Stimulated activated naive CD8-positive, alpha-beta T cell treated with anti-CD3 and anti-CD28 coated beads, Interleukin-15, Interleukin-2, amounts not matched to agents 100 U/mL and 50 U/mL, for 24 hours (primary cell): Measurements from ENCODE around the gene BSG.

Source experiments
- ATAC-seq: fragments of 150-1000 bp; cut with Tn5 transposase; one replicate; pipeline ENCODE4 v1.10.0; 2021
- DNase-seq: peaks from one replicate; pipeline ENCODE4 v3.0.0; 2021

Gene BSG

DNA sequence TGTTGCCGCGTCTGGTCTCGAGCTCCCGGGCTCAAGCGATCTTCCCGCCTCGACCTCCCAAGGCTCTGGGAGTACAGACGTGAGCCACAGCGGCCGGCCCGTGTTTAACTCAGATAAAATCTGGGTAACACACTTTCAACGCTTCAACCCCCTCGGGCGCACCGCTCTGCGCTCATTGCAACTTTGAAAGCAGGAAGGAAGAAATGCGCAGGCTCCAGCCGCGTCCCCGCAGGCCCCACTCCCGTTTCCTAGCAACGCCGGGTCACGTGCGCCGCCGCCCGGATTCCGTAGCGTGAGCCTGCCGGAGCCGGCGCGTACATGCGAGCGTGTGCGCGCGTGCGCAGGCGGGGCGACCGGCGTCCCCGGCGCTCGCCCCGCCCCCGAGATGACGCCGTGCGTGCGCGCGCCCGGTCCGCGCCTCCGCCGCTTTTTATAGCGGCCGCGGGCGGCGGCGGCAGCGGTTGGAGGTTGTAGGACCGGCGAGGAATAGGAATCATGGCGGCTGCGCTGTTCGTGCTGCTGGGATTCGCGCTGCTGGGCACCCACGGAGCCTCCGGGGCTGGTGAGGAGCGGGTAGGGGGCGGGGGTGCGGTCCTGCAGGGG is at the start of gene BSG:
BSG (plus strand) TSS at position 457 of the 603 bp plus-strand sequence; CDS start at position 496, 39 bp downstream.
- peak; percentile 99 for DNase-seq
- ATAC-seq, result peak; percentile 86

DNA sequence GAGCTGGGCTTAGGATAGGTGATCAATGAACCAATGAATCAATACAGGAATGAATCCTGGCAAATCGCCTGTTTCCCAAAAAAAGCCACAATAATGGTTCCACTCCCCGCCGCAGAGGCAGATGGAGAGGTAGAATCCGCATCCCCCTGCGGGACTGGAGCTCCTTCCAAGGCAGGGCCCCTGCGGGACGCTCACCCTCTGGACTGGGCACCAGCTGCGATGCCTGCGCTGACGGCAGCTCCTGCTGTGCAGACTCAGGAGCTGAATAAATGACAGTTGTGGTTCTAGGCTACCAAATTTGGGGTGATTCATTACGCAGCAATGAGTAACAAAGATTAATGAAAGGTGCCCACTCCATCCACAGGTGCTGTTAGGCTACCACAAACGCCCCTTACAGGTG is 49.7 kb upstream of the BSG start:
- DNase-seq (no peak), ATAC-seq (no peak)

DNA sequence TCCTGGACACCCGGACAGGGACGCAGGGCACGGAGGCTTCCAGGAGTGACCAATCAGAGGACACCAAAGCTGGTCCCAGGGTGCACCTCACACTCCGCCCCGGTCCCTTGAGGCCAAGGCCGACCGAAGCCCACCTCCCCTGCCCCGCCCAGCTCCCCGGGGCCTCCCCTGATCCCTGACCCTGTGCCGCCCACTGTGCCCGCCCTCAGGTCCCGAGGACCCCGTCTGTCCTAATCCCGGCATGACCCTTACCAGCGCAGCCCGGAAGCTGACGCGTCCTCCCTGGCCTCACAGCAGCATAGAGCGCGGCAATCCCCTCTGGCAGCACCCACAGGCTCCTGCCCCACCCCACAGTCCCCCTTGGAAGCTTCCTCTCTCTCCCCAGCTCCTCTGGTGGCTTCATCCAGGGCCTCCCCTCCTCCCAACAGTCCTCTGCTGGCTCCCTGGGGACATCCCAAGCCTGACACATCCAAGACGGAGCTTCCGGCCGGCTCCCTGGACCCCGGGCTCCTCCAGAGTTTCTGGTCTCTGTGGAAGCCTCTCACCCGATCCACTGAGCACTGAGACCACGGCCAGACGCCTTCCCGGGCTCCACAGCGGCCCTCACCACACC is 48.2 kb upstream of the BSG start:
- no peak for ATAC-seq

DNA sequence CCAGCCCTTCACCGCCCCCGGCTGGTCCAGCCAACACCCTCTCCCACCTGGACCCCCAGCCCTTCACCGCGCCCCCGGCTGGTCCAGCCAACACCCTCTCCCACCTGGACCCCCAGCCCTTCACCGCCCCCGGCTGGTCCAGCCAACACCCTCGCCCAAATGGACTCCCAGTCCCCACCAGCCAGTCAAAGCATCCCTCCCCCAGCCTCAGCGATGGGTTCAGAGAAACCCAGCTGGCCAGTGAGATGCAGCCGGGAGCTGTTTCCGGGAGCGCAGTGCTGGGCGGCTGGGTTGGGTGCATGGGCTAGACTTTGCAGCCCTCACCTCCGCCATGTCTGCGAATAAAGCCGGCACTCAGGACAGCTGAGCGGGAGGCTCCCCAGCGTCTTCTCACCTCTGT is 47.4 kb upstream of the BSG start:
- DNase-seq, result no peak
- no peak for ATAC-seq

More for the DNA sequence above, 48.2 kb upstream of the BSG start:
- DNase-seq, result no peak

DNA sequence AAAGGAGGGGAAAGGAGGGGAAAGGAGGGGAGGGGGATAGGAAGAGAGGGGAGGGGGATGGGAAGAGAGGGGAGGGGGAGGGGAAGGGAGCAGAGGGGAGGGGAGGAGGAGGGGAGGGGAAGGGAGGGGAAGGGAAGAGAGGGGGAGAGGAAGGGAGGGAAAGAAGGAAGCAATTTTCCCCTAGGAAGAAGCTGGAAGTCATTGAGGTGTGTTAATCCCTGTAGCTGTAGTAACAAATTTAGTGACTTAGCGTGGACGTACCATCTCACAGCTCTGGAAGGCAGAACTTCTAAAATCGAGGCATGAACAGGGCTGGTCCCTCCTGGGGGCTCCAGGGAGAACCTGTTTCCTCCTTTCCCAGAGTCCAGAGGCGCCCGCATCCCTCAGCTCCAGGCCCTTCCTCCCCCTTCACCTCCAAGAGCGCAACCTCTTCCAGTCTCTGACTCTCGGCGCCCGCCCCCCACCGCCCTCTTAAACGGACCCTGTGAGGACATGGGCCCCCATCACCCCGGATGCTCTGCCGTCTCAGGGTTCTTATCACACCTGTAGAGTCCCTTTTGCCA is 46.5 kb upstream of the BSG start:
- no peak for ATAC-seq
- no peak for DNase-seq

DNA sequence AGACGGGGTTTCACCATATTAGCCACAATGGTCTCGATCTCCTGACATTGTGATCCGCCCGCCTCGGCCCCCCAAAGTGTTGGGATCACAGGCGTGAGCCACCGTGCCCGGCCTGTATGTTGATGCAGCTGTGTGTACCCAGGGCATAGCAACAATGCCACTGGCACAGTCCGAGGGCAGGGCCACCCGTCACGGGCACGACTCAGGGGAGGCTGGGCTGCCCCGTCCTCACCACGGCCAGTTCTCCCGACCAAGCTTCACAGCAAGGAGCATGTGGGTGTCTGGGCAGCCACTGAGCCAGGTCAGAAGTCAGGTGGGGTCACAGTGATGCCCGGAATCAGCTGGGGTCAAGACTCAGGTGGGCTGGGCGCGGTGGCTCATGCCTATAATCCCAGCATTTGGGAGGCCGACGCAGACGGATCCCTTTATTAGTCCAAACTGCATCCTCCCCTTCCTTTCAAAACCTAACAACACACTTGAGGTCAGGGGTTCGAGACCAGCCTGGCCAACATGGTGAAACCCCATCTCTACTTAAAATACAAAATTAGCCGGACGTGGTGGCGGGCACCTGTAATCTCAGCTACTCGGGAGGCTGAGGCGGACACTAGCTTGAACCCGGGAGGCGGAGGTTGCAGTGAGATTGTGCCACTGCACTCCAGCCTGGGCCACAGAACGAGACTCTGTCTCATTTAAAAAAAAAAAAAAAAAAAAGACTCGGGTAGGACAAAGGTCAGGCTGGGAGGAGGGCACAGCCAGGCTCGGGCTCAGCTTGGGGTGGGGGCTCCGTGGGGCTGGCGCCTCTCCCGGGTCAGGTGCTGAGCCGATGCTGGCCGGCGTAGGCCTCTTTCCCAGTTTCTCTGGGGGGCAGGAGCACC is 42.0 kb upstream of the BSG start:
- no peak for DNase-seq
- no peak for ATAC-seq

DNA sequence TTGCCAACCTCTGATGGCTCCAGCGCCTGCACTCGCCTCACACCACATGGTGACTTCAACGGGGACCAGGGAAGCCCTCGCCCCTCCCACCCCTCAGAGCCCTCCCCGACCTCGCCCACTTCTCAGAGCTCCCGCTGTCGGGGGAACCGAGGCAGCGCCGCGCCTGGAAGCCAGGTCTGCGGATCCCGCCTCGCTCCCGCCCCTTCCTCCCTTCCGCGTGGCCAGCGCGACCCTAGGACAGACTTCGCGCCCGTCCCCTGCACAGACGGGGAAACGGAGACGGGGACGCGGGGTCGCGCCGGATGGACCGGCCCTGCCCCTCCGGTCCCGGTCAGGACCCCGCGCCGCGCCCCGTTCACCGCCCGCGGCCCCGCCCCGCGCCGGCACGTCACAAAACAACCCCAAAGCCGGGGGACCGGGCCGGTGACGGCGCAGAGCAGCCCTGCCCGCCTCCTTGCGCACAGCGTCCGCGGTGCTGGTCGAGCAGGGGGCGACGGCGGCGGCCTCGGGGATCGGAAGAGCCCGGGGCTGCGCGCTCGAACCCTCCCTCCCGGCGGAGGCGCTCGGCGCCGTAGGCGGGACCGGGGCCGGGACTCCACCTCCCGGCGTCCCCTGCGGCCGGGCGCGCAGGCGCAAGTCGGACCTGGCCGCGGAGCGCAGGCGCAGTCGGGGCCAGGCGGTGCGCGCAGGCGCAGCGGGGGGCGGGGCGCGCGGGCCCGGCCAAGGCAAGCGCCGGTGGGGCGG is 41.2 kb upstream of the BSG start:
- DNase-seq (peak; percentile 93), ATAC-seq (peak; percentile 80)

DNA sequence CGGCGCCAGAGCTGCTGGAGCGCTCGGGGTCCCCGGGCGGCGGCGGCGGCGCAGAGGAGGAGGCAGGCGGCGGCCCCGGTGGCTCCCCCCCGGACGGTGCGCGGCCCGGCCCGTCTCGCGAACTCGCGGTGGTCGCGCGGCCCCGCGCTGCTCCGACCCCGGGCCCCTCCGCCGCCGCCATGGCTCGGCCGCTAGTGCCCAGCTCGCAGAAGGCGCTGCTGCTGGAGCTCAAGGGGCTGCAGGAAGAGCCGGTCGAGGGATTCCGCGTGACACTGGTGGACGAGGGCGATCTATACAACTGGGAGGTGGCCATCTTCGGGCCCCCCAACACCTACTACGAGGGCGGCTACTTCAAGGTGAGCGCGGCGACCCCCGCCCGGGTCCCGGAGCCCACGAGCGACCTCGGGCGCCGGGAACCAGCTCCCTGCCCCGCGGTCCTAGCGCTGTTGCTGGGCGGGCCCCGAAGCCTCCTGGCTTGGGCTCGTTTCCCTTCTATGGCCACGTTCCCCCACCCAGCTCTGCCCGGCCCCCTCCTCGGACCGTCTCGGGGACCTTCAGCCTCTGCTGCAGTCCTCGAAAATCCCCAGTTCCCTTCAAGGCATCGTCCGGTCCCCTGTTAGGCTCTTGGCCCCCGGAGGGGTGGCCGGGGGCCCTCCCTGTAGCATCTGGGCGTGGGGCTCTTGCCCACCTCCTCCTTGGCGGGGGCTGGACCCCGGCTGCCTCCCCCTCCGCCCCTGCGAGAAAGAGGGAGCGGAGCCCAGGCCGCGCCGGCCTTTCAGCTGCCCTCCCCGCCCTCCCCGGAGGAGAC is 40.4 kb upstream of the BSG start, which contains the start of gene CDC34:
CDC34 (plus strand) TSS at position 8 of the 808 bp plus-strand sequence; CDS start at position 180, 172 bp downstream.
- no peak for ATAC-seq
- no peak for DNase-seq

DNA sequence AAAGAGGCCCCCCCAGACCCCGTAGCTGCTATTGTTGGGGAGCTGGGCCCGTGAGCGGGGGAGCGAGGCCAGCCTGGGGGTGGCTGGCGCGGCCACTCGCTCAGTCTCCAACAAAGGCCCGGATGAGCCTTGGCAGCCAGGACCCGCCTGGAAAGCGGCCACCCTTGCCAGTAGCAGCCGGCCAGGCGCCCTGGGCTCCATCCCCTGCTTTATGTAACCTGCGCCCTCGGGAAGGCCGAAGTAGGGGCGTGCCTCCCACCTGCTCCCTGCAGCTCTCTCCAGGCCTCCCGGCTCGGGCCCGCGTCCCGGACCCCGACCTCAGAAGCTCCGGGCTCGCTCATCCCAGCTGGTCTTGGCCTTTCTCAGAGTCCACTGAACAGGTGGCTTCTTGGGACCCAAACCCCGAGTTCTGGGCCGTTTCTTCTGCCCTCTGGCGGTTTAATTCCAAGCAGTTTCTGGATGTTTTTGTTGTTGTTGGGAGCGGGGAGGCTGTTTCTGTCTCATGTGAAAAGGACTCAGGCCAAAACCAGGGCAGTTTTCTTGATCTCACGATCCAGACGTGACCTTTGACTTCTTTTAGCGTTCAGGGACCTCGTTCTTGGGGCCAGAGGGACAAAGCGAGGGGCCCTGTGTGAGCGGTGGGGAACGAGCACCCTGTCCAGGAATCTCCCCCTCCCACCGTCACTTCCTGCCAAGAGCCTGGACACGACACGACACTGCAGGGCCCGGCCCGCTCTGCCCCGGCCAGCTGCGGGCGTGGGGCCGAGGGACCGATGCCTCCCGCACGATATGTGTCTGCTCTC is 39.6 kb upstream of the BSG start:
- peak; percentile 51 for DNase-seq
- no peak for ATAC-seq

DNA sequence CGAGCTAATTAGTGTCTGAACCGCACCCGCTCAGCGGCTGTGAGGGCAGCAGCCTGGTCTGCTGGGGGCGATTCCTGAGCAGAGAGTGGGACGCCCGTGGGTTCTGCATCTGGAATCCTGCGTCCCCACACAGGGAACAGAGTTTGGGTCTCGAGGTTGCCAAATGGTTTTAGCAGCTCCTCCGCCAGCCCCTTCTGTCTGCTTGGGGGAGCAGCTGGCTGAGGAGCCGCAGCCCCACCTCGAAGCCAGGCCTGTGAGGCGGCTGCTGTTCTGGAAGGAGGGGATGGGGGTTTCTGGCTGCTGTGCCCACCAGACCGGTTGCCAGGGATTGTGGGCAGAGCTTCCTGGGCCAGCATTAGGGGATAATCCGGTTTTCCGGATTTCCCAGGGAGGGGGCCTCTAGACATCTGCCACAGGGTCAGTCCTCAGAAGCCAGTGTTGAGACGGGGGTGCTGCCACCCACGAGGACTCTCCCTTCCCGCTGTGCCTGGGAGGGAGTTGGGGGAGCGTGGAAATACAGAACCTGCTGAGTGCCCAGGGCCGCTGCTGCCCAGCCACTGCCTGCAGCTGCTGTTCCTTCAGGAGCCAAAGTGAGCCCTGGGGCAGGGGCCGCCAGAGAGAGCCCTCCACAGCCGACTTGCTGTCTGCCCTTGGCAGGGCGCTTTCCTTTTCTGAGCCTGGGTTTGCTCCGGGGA is 38.9 kb upstream of the BSG start:
- no peak for ATAC-seq
- no peak for DNase-seq

DNA sequence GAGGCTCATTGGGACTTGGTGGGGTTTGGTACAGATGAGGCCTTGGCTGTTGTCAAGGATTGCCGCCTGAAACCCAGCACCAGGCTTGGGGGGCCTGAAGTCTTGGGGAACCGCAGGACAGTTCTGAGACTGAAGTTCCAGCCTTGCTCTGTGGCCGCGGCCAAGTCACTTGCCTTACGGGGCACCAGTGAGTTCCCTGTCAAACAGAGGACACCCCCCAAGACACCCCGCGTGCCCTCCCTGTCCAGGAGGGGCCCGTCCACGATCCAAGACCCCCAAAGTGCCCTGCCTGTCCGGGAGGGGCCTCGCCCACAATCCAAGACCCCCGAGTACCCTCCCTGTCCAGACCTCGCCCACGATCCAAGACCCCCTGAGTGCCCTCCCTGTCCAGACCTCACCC is 38.3 kb upstream of the BSG start:
- DNase-seq (no peak), ATAC-seq (no peak)

DNA sequence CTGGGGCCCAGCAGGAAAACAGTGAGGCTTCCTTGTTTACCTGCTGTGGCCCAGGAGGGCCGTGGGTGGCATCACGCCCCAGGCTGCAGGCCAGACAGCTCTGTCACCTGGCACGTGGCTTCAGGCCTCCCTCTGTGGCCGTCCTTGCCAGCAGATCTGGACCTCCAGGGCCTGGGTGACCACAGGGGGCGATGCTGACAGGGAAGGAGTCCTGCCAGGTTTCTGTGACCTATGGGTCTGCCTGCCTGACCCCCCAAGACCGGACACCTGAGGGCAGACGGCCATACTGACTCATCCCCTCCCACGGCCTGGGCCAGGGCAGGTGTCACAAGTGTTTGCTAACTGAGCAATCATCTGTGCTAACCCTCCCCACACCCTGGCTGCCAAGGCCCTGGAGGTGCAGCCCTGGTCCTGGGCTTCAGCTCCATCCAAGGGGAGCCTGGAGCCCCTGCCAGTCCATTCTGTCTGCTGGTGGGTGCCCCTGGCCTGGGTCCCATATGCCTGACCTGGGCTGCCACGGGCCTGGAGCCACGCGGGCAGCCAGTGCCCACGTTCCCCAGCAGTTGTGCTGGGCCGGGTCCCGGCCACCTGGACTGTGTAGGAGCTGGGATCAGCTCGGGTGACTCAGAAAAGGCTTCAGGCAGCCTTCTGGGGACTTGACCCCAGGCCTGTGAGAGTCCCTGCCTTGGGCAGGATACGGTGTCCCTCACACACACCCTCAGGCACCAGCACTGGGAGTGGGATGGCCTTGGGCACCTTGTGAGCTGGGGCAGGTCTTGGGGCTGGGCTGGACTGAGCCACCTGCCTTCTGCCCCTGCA is 37.2 kb upstream of the BSG start:
- no peak for ATAC-seq
- no peak for DNase-seq

DNA sequence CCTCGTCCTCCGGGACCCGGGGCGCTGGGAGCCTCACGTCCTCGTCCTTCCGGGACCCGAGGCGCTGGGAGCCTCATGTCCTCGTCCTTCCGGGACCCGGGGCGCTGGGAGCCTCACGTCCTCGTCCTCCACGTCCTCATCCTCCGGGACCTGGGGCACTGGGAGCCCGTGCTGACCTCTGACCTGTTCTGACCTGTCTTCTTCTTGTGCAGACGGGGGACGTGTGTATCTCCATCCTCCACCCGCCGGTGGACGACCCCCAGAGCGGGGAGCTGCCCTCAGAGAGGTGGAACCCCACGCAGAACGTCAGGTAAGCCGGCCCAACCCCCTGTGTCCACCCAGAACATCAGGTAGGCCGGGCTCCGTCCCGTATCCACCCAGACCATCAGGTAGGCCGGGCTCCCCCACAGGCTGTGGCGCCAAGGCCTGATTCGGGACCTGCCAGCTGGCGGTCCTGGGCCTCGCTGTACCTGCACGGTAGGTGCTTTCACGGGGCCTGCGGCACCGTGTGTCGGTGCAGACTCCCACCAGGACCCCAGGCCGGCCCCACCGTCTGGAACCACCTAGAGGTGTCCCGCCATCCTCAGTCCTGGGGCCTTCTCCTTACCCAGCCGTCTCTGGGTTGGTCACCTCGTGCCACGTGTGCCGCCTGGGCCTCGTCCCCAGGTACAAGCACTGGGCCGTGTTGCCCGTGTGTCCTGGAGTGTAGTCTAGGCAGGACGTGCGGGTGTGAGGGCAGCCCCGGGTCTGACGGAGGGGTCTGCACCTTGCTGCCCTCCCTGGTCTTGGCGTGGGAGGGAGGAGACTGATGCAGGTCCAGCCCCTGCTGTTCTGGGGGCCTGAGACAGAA is 36.1 kb upstream of the BSG start:
- DNase-seq (no peak), ATAC-seq (no peak)

DNA sequence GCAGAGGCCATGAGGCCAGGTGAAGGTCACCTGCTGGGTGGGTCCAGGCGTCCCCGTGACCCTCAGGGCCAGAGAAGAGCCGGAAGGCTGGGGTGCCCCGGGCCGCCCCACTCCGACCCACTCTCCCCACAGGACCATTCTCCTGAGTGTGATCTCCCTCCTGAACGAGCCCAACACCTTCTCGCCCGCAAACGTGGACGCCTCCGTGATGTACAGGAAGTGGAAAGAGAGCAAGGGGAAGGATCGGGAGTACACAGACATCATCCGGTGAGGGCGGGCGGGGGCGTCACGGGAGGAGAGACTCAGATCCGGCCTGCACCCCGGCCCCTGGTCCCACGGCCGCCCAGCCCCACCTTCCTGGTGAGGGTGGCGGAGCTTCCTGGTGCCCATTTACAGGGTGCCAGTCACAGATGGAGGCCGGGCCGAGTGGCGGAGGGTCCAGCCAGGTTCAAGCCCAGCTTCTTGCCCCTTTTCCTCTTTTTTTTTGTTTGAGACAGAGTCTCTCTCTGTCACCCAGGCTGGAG is 35.5 kb upstream of the BSG start:
- DNase-seq (no peak), ATAC-seq (no peak)

DNA sequence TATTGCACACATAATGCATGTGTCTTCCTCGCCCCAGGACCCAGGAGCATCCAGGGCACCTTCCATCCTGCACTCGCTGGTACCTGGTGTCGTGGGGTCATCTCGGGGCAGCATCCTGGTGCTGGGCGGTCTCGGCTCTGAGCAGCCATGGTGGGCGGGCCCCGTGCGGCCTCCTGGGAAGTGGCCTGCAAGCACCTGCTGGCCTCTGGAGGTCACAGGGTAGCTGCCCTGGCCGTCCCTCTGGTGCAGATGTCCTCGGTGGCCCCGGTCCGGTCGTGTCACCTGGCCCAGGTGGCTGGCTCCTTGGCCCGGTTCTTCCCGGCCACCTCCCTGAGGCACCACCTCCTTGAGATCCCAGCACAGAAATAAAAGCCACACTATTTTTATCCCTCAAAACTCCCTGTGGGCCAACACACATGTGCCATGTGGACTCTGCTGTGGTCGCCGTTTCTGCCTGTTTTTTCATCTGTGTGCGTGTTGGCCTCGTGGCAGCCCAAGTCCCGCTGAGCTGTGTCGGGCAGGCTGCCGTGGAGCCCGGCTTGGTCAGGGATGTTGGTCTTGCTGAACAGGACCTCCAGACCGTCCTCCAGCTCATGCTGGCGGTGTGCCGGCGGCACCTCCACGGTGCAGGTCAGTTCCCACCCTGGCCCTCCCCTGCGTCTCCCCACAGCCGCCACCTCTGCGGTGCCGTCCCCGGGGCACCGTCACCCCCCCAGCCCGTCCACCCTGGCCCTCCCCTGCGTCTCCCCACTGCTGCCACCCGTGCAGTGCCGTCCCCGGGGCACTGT is 33.6 kb upstream of the BSG start:
- DNase-seq, result no peak
- no peak for ATAC-seq

DNA sequence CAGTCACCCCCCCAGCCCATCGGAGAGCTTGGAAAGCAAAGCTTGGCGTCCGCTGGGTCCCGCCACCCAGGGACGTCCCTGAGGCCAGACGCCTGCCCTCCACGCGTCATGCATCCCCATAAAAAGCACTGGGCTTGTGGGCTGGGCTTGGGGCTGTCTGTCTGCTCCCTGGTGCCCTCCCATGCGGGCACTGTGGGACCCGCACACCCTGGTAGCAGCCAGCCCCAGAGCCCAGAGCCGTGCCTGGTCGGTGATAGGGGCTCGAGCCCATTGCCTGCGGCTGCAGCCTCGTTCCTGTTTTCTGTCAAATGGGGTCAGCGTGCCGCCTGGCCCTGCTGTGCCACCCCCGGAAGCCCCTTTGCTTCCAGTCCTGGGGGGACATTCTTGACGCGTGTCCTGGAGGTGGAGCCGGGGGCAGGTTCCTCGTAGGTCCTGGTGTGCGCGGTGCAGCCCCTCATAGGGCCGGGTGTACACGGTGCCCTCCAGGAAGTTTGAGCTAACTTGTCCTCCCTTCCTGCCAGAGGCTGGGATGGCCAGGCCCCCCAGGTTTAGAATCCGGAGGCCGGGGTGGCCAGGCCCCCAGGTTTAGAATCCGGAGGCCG is 32.9 kb upstream of the BSG start:
- no peak for ATAC-seq
- DNase-seq, result no peak
